K562 (cell line): Measurements from ENCODE around the gene KCNA10. TPM values are rescaled to one million over a fixed set of nuclear protein-coding genes. Genes with fewer than 3 reads are reported as not detected.

ENCODE experiments used
- ATAC-seq: fragments of 200-7000 bp; cut with Tn5 transposase; 3 replicates; pipeline ENCODE4 v1.9.1; 2020; ENCODE audit warnings: moderate library complexity
- BruUV-seq: library from RNA; stranded (reverse); fragments of 400-500 nt; replicated peaks from 2 replicates; lab custom pipeline; 2021; lab: Mats Ljungman, UMichigan
- CTCF ChIA-PET: fragments of 300-600 bp; formaldehyde crosslinking; extraction: SDS; loops from one replicate; lab custom pipeline; 2021; ENCODE audit warnings: low intra/inter-chr PET ratio; lab: Yijun Ruan, JAX
- POLR2A ChIA-PET: fragments of 300-600, 350-650 bp; sonication (Branson Sonifier 250); formaldehyde crosslinking; extraction: SDS; loops from one replicate; lab custom pipeline; 2021; ENCODE audit warnings: antibody characterized with exemption, inconsistent platforms; lab: Yijun Ruan, JAX
- DNase-seq, 4 experiments: peaks; one replicate each; pipeline versions ENCODE4 v3.0.0 to v3.0.0-alpha.2; 2011 to 2018; ENCODE audit warnings: low spot score in 3 of 4, mixed read lengths in 3 of 4; ENCODE audit errors: extremely low read depth in 1 of 4
- FAIRE-seq: peaks from 2 replicates; lab custom pipeline; 2011; peaks lifted over from hg19 to GRCh38; lab: Jason Lieb, UNC
- H2AFZ ChIP-seq: 2 replicates; pipeline ENCODE4 v1.6.0; 2011; ENCODE audit warnings: low read depth, low read length, control low read depth, inconsistent platforms
- H3K27ac ChIP-seq: fragments of 200-600 bp; 3 replicates; pipeline ENCODE4 v1.8.0; 2011; ENCODE audit warnings: low read depth, mild to moderate bottlenecking, control low read depth, inconsistent platforms, low read length, moderate library complexity, mixed read lengths; ENCODE audit errors: extremely low read depth
- H3K27me3 ChIP-seq, 2 experiments: fragments of 300-600 bp in 1 of 2; 2 replicates in 1 of 2; 3 replicates in 1 of 2; pipeline versions ENCODE4 v1.6.0 to v1.8.0; 2011; ENCODE audit warnings: inconsistent platforms in 2 of 2, low read length in 2 of 2, mild to moderate bottlenecking in 1 of 2, mixed read lengths in 1 of 2, moderate library complexity in 1 of 2; ENCODE audit not compliant: control insufficient read depth in 2 of 2, insufficient read depth in 2 of 2
- H3K36me3 ChIP-seq: fragments of 300-600 bp; 3 replicates; pipeline ENCODE4 v1.8.0; 2011; ENCODE audit warnings: mild to moderate bottlenecking, low read length, inconsistent platforms; ENCODE audit not compliant: control insufficient read depth, insufficient read depth
- H3K4me1 ChIP-seq, 2 experiments: fragments of 200-600 bp in 1 of 2; replicated peaks in 1 of 2; 2 replicates in 1 of 2; 3 replicates in 1 of 2; pipeline versions ENCODE4 v1.5.1 to v1.8.0; 2011; ENCODE audit warnings: inconsistent platforms in 2 of 2, low read length in 2 of 2, mild to moderate bottlenecking in 1 of 2, mixed read lengths in 1 of 2, moderate library complexity in 1 of 2; ENCODE audit not compliant: control insufficient read depth in 2 of 2, insufficient read depth in 2 of 2
- H3K4me2 ChIP-seq: 2 replicates; pipeline ENCODE4 v1.6.1; 2011; ENCODE audit warnings: low read length, control low read depth, inconsistent platforms, mixed read lengths; ENCODE audit not compliant: insufficient read depth
- H3K4me3 ChIP-seq: fragments of 200-600 bp; sonication (generic), shearing (Covaris generic); 2 replicates; pipeline ENCODE4 v1.5.1; 2016; ENCODE audit warnings: control low read depth, inconsistent platforms
- H3K79me2 ChIP-seq: fragments of 200-600 bp; 3 replicates; pipeline ENCODE4 v1.8.0; 2011; ENCODE audit warnings: low read length, inconsistent platforms; ENCODE audit not compliant: control insufficient read depth, insufficient read depth
- H3K9ac ChIP-seq, 2 experiments: 2 replicates each; pipeline versions ENCODE4 v1.6.0 to v1.6.1; 2011; ENCODE audit warnings: low read depth in 2 of 2, low read length in 2 of 2, control low read depth in 1 of 2, inconsistent platforms in 1 of 2, mild to moderate bottlenecking in 1 of 2, mixed read lengths in 1 of 2; ENCODE audit not compliant: insufficient read depth in 1 of 2
- H3K9me1 ChIP-seq: one replicate; pipeline ENCODE4 v1.6.0; 2011; ENCODE audit warnings: inconsistent platforms, mild to moderate bottlenecking, low read length, moderate library complexity; ENCODE audit not compliant: control insufficient read depth, insufficient read depth
- H3K9me3 ChIP-seq: replicated peaks from 2 replicates; pipeline ENCODE4 v1.5.1; 2011; ENCODE audit warnings: low read depth, low read length, inconsistent platforms; ENCODE audit not compliant: control insufficient read depth, insufficient read depth
- H4K20me1 ChIP-seq: replicated peaks from 2 replicates; pipeline ENCODE4 v1.6.1; 2011; ENCODE audit warnings: low read length, inconsistent platforms, mixed read lengths; ENCODE audit not compliant: control insufficient read depth, insufficient read depth
- CBX5 ChIP-seq: IDR thresholded peaks from 2 replicates; pipeline ENCODE4 v1.6.1; 2014; ENCODE audit warnings: low read depth, borderline replicate concordance
- CHD2 ChIP-seq: IDR thresholded peaks from 2 replicates; pipeline ENCODE4 v1.6.1; 2011; ENCODE audit warnings: low read depth, low read length
- EGR1 ChIP-seq: fragments of 450-650 bp; conservative IDR thresholded peaks from 2 replicates; pipeline ENCODE4 v1.6.1; 2017; ENCODE audit warnings: mild to moderate bottlenecking
- FOXJ2 ChIP-seq: fragments of 200-800 bp; sonication (Bioruptor generic); IDR thresholded peaks from 2 replicates; pipeline ENCODE4 v1.6.1; 2016; ENCODE audit warnings: missing genetic modification characterization, missing compliant biosample characterization
- HDAC1 ChIP-seq, 2 experiments: fragments of 450-650 bp; IDR thresholded peaks; 2 replicates each; pipeline ENCODE4 v1.6.1; 2016 to 2017; ENCODE audit warnings: inconsistent platforms in 1 of 2, mild to moderate bottlenecking in 1 of 2, moderate library complexity in 1 of 2
- HNRNPH1 ChIP-seq: fragments of 200-400 bp; formaldehyde crosslinking; optimal IDR thresholded peaks from 2 replicates; pipeline ENCODE3; 2017; ENCODE audit warnings: low read depth, mild to moderate bottlenecking, low read length, moderate library complexity
- KAT8 ChIP-seq: fragments of 450-650 bp; IDR thresholded peaks from 2 replicates; pipeline ENCODE4 v1.6.1; 2016; ENCODE audit warnings: low read depth, mild to moderate bottlenecking
- NCOA6 ChIP-seq: fragments of 450-650 bp; IDR thresholded peaks from 2 replicates; pipeline ENCODE4 v1.6.1; 2017; ENCODE audit warnings: mild to moderate bottlenecking
- NELFE ChIP-seq: IDR thresholded peaks from 2 replicates; pipeline ENCODE4 v1.6.1; 2011; ENCODE audit warnings: mild to moderate bottlenecking; ENCODE audit not compliant: insufficient read depth, insufficient read length
- NONO ChIP-seq, 2 experiments: fragments of 200-400 bp in 1 of 2; fragments of 450-650 bp in 1 of 2; formaldehyde crosslinking in 1 of 2; IDR thresholded peaks; 2 replicates each; pipeline ENCODE4 v1.6.1; 2017; ENCODE audit warnings: low read depth in 2 of 2, mild to moderate bottlenecking in 2 of 2, moderate library complexity in 2 of 2, low read length in 1 of 2
- PHTF2 ChIP-seq: fragments of 250-450 bp; sonication (Bioruptor Pico); IDR thresholded peaks from 2 replicates; pipeline ENCODE4 v1.5.0; 2021; ENCODE audit warnings: mild to moderate bottlenecking
- RNF2 ChIP-seq: sonication (generic); IDR thresholded peaks from 2 replicates; pipeline ENCODE4 v1.6.1; 2016
- RUNX1 ChIP-seq: sonication (generic); IDR thresholded peaks from 2 replicates; pipeline ENCODE4 v1.6.1; 2016; ENCODE audit warnings: antibody characterized with exemption, low read depth
- XRCC4 ChIP-seq: IDR thresholded peaks from one replicate; pipeline ENCODE4 v1.6.1; 2011; ENCODE audit not compliant: insufficient read depth, insufficient read length; ENCODE audit errors: extremely low read depth
- XRCC5 ChIP-seq: fragments of 200-400 bp; formaldehyde crosslinking; IDR thresholded peaks from 2 replicates; pipeline ENCODE4 v1.6.1; 2017; ENCODE audit warnings: low read depth, mild to moderate bottlenecking, low read length
- ZFP30 ChIP-seq: fragments of 250-450 bp; sonication (Bioruptor Pico); IDR thresholded peaks from 2 replicates; pipeline ENCODE4 v1.8.0; 2022; ENCODE audit warnings: moderate library complexity, mild to moderate bottlenecking, inconsistent platforms, borderline replicate concordance
- ZNF12 ChIP-seq: sonication (generic); formaldehyde crosslinking; IDR thresholded peaks from 2 replicates; pipeline ENCODE4 v1.4.0; 2020; ENCODE audit warnings: mild to moderate bottlenecking, missing genetic modification reagents
- ZNF408 ChIP-seq: fragments of 250-450 bp; sonication (Bioruptor Pico); IDR thresholded peaks from 2 replicates; pipeline ENCODE4 v1.4.0; 2020; ENCODE audit warnings: low read depth, mild to moderate bottlenecking, moderate library complexity
- ZNF644 ChIP-seq: fragments of 200-800 bp; sonication (Bioruptor generic); IDR thresholded peaks from 2 replicates; pipeline ENCODE4 v1.6.1; 2016; ENCODE audit warnings: low read depth, missing genetic modification characterization, missing compliant biosample characterization
- ZNF76 ChIP-seq: fragments of 250-450 bp; sonication (Bioruptor Pico); IDR thresholded peaks from 2 replicates; pipeline ENCODE4 v1.4.0; 2020; ENCODE audit warnings: mild to moderate bottlenecking, moderate library complexity, borderline replicate concordance
- WGBS: fragments of 100-300 bp; shearing (Covaris generic); methylation state at CpG from one replicate; pipeline ENCODE4 v1.1.6; 2016; ENCODE audit warnings: low coverage, mixed read lengths; ENCODE audit not compliant: insufficient coverage; ENCODE audit errors: missing lambda C conversion rate; 5-methylcytosine and 5-hydroxymethylcytosine counted together
- in situ Hi-C: fragments of 300-500 bp; cut with MboI; formaldehyde crosslinking; loops from 4 replicates; pipeline ENCODE4 v1.15.0; 2018; ENCODE audit warnings: inconsistent platforms, mixed read lengths
- intact Hi-C: fragments of 100-400 bp; cut with micrococcal nuclease; formaldehyde crosslinking; loops from 2 replicates; pipeline ENCODE4 v1.14.2; 2022
- polyA plus RNA-seq, 8 experiments: library from polyadenylated mRNA; depleted of rRNA in 4 of 8; stranded (reverse) in 5 of 8; unstranded in 3 of 8; fragments of >200 nt; fragmentation: Nextera tagmentation in 2 of 8; fragmentation: Illumina TruSeq in 1 of 8; extraction: Ambion mirVana in 2 of 8; extraction: Trizol in 1 of 8; gene quantifications; 2 replicates each; pipeline versions ENCODE4 v1.2.1 to v1.2.3, GENCODE V29; 2011 to 2014; ENCODE audit warnings: inconsistent platforms in 1 of 8, missing spikeins in 1 of 8
- total RNA-seq, 7 experiments: library from RNA; depleted of rRNA in 6 of 7; stranded (reverse); fragments of >200 nt in 6 of 7; fragmentation: Illumina TruSeq in 2 of 7; extraction: Trizol in 2 of 7; gene quantifications; 2 replicates each; pipeline versions ENCODE4 v1.2.1 to v1.2.3, GENCODE V29; 2011 to 2021; ENCODE audit warnings: low replicate concordance in 1 of 7
- TF ChIP-seq, protein P1 (sequence below): sonication (generic); formaldehyde crosslinking; IDR thresholded peaks from 2 replicates; pipeline ENCODE4 v1.8.0; 2022; ENCODE audit warnings: mild to moderate bottlenecking, missing genetic modification reagents, borderline replicate concordance
- TF ChIP-seq, protein P2 (sequence below): fragments of 250-450 bp; sonication (Bioruptor Pico); IDR thresholded peaks from 2 replicates; pipeline ENCODE4 v1.8.0; 2022; ENCODE audit warnings: moderate library complexity, mild to moderate bottlenecking, inconsistent platforms
- TF ChIP-seq, protein P3 (sequence below): fragments of 450-650 bp; formaldehyde crosslinking; IDR thresholded peaks from 2 replicates; pipeline ENCODE4 v1.4.0; 2022; ENCODE audit warnings: mild to moderate bottlenecking, moderate library complexity

KCNA10 gene
- total and polyA plus RNA-seq, 9 of the 15 experiments (the other 6 are each of a cell fraction or from before 2014, with no cell fraction given) = not detected

DNA sequence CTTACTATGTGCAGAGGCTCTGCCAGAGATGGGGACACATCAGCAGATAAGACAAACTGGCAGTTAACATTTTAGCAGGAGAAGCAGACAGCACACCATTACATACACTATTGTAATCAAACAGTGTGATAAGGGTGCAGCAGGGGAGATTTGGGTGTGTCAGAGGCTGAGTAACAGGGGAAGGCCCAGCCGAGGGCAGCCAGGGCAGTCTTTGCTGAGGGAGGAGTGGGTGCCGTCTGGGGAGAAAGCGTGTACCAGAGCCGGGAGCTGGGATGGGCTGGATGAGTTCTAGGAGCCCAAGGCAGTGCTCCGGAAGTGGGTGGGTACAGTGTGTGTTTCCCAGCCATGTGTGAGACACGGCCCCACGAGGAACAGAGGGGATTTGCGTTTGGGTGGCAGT, 31.2 kb downstream of the KCNA10 start (continued):
- TF ChIP-seq, protein P1, sequence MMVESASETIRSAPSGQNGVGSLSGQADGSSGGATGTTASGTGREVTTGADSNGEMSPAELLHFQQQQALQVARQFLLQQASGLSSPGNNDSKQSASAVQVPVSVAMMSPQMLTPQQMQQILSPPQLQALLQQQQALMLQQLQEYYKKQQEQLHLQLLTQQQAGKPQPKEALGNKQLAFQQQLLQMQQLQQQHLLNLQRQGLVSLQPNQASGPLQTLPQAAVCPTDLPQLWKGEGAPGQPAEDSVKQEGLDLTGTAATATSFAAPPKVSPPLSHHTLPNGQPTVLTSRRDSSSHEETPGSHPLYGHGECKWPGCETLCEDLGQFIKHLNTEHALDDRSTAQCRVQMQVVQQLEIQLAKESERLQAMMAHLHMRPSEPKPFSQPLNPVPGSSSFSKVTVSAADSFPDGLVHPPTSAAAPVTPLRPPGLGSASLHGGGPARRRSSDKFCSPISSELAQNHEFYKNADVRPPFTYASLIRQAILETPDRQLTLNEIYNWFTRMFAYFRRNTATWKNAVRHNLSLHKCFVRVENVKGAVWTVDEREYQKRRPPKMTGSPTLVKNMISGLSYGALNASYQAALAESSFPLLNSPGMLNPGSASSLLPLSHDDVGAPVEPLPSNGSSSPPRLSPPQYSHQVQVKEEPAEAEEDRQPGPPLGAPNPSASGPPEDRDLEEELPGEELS (CRISPR knock-in tag) = no peak
- no peak for TF ChIP-seq ZNF408 (CRISPR knock-in tag)
- no peak for TF ChIP-seq EGR1
- TF ChIP-seq NELFE = no peak
- TF ChIP-seq XRCC5 = no peak
- no peak for TF ChIP-seq ZNF12 (CRISPR knock-in tag)
- no peak for TF ChIP-seq FOXJ2 (tag)
- TF ChIP-seq HNRNPH1 = no peak
- TF ChIP-seq XRCC4 = no peak

DNA sequence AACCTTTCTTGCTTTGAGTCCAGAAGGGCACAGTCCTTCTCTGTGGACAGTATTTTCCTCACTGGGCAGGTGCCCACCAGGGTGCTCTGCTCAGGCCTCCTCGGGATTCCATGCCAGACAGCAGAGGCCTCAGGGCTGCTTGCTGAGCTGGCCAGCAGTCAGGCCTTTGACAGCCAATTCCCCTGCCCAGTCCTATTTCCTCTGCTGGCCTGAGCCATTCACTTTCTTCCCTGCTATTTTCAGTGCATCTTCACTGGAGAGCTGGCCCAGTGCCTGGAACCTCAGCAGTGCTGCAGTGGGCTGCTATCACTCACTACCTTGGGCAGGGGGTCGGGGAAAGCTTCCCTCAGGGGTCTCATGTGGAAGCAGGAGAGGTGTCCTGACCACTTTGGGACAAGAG, 33.2 kb downstream of the KCNA10 start:
- Histone ChIP-seq H3K9ac (no peak overlapping the region), H3K27me3 (peaks cover 26 to 64% of the 10 kb centered on the region in 2 experiments), H2AFZ (no peak overlapping the region), H3K36me3 (no peaks in the 10 kb centered on the region), H3K4me2 (no peak overlapping the region), H3K27ac (no peak overlapping the region), H3K4me1 (peaks cover 0 to 19% of the 10 kb centered on the region in 2 experiments; a peak in 2 of 5 replicates), H3K79me2 (no peaks in the 10 kb centered on the region), H3K9me3 (no peaks in the 10 kb centered on the region), H3K4me3 (no peak overlapping the region), H3K9me1 (no peaks in the 10 kb centered on the region), H4K20me1 (0 out of 2 replicates have a peak, but pooled peaks cover 19% of the 10 kb centered on the region)
- intact Hi-C loops (no loop called here), in situ Hi-C loops (no loop called here)
- CTCF ChIA-PET = no interaction called here
- 5% methylated on average over 2 of the region's 2 CpGs for WGBS
- FAIRE-seq (no peak), ATAC-seq (no peak), DNase-seq (no peak)
- POLR2A ChIA-PET = no interaction called here
- no TSS peak for BruUV-seq
- no peak for TF ChIP-seq NCOA6
- TF ChIP-seq, protein P2, sequence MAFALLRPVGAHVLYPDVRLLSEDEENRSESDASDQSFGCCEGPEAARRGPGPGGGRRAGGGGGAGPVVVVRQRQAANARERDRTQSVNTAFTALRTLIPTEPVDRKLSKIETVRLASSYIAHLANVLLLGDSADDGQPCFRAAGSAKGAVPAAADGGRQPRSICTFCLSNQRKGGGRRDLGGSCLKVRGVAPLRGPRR (CRISPR knock-in tag) = no peak
- no peak for TF ChIP-seq RUNX1
- no peak for TF ChIP-seq RNF2
- no peak for TF ChIP-seq ZFP30 (CRISPR knock-in tag)
- TF ChIP-seq PHTF2 (CRISPR knock-in tag) = no peak
- TF ChIP-seq, protein P3, sequence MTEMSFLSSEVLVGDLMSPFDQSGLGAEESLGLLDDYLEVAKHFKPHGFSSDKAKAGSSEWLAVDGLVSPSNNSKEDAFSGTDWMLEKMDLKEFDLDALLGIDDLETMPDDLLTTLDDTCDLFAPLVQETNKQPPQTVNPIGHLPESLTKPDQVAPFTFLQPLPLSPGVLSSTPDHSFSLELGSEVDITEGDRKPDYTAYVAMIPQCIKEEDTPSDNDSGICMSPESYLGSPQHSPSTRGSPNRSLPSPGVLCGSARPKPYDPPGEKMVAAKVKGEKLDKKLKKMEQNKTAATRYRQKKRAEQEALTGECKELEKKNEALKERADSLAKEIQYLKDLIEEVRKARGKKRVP = no peak
- TF ChIP-seq HDAC1 (IDR thresholded peaks at IDR 0.05) = no peak
- TF ChIP-seq KAT8 = no peak
- no peak for TF ChIP-seq ZNF644 (tag)
- TF ChIP-seq ZNF76 (CRISPR knock-in tag) = no peak
- no peak for TF ChIP-seq NONO (IDR thresholded peaks at IDR 0.05; ENCODE audit: low read depth in 2 of 2, low read length in 1 of 2)
- no peak for TF ChIP-seq CBX5
- TF ChIP-seq CHD2 = no peak
